ENCODE measurements around the gene NTF3.

NTF3 gene

DNA sequence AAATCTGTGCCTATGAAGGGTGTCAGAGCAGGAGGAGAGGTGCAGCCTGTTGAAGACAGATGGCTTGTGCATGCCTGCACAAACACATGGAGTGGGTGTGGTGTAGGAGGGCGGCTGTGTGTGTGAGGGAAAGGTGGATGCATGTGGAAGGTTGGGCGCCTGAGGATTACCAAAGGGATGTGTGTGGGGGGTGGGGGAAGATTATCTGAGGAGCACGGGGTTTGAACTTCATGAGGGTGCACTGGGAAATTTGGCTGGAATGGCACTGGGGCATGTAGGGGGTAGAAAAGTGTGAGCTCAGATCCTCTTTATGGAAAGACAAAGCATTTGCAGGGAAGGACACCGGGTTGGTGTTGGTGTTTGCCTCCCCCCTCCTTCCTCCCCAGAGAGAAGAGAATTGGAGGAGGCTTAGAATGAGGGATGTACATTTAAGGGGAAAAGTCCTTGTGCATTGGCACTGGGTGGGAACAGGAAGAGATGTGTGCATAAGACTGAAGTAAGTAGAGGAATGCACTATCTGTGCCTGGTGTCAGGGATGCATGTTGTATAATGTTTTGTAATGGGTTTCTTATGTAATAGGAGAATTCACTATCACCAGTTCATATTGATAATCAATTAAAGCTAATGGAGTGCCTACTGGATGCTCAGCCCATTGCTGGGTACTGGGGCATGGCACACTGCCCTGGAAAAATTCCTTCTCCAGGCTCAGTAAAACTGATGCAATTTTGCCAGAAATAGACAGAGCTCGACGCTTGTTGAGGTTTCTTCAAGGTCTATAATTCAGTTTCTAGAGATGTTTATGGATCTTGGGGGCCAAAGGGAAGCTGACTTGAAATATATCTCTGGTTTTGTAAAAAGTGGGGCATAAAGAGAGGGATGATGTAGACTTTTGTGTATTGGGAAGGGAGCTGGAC, 3.0 kb downstream of the NTF3 start:
- CTCF ChIA-PET, result interaction anchor here (0.6 to 1.6 kb wide), 6 partner anchors 8 to 341 kb away, joined by 3 to 7 read pairs (median 4); no protein-coding TSS in a partner anchor
- no peak overlapping the region for H3K4me3 ChIP-seq (ENCODE audit: low read depth, low read length)
- TF ChIP-seq HOXD13 (CRISPR knock-in tag; IDR thresholded peaks at IDR 0.05; ENCODE audit: borderline replicate concordance) (no peak), KLF10 (tag by site-specific recombination; IDR thresholded peaks at IDR 0.05) (no peak), ZNF26 (tag by site-specific recombination; IDR thresholded peaks at IDR 0.05) (no peak), ZBTB1 (tag by site-specific recombination; IDR thresholded peaks at IDR 0.05) (no peak), ZNF2 (tag by site-specific recombination; IDR thresholded peaks at IDR 0.05) (no peak), IKZF3 (tag by site-specific recombination; IDR thresholded peaks at IDR 0.05) (no peak), ZSCAN23 (tag by site-specific recombination; IDR thresholded peaks at IDR 0.05) (no peak), ZNF311 (tag by site-specific recombination; IDR thresholded peaks at IDR 0.05; ENCODE audit: borderline replicate concordance) (no peak), ZNF223 (tag by site-specific recombination; IDR thresholded peaks at IDR 0.05) (no peak), OSR2 (tag by site-specific recombination; IDR thresholded peaks at IDR 0.05) (no peak), ZNF140 (tag by site-specific recombination; IDR thresholded peaks at IDR 0.05) (no peak), ZNF548 (tag by site-specific recombination; IDR thresholded peaks at IDR 0.05) (no peak), EGR2 (tag by site-specific recombination; IDR thresholded peaks at IDR 0.05; ENCODE audit: low read depth) (peak; percentile 97), ZNF221 (tag by site-specific recombination; IDR thresholded peaks at IDR 0.05; ENCODE audit: borderline replicate concordance) (no peak), ZNF629 (tag by site-specific recombination; IDR thresholded peaks at IDR 0.05) (no peak), ZBTB49 (tag by site-specific recombination; IDR thresholded peaks at IDR 0.05; ENCODE audit: low read depth) (no peak), KLF9 (tag by site-specific recombination; IDR thresholded peaks at IDR 0.05; ENCODE audit: low read depth) (peak; percentile 35; the same call in 1 of the 2 replicates), ZNF274 (IDR thresholded peaks at IDR 0.05; ENCODE audit: low read length) (no peak), ZNF274 (tag by site-specific recombination; IDR thresholded peaks at IDR 0.05; ENCODE audit: borderline replicate concordance) (no peak), SCRT2 (tag by site-specific recombination; IDR thresholded peaks at IDR 0.05) (peak; percentile 59; the same call in 1 of the 2 replicates), KLF1 (tag by site-specific recombination; IDR thresholded peaks at IDR 0.05) (peak; percentile 74), ZNF560 (tag by site-specific recombination; IDR thresholded peaks at IDR 0.05; ENCODE audit: borderline replicate concordance) (no peak), ZNF585B (tag by site-specific recombination; IDR thresholded peaks at IDR 0.05) (no peak), HOXA7 (CRISPR knock-in tag; IDR thresholded peaks at IDR 0.05; ENCODE audit: borderline replicate concordance) (no peak), BCL11A (tag by site-specific recombination; IDR thresholded peaks at IDR 0.05; ENCODE audit: low read depth) (no peak), ZNF121 (tag by site-specific recombination; IDR thresholded peaks at IDR 0.05) (no peak), MZF1 (tag by site-specific recombination; IDR thresholded peaks at IDR 0.05; ENCODE audit: borderline replicate concordance) (no peak), ZNF501 (tag by site-specific recombination; IDR thresholded peaks at IDR 0.05) (no peak), GLIS1 (tag by site-specific recombination; IDR thresholded peaks at IDR 0.05) (peak; percentile 55; the same call in 1 of the 2 replicates), ZFHX2 (tag by site-specific recombination; conservative IDR thresholded peaks at IDR 0.05) (peak; percentile 97), ZNF292 (tag by site-specific recombination; IDR thresholded peaks at IDR 0.05; ENCODE audit: borderline replicate concordance, low read depth) (no peak), ZNF416 (tag by site-specific recombination; IDR thresholded peaks at IDR 0.05) (no peak)
- TF ChIP-seq, protein P1, sequence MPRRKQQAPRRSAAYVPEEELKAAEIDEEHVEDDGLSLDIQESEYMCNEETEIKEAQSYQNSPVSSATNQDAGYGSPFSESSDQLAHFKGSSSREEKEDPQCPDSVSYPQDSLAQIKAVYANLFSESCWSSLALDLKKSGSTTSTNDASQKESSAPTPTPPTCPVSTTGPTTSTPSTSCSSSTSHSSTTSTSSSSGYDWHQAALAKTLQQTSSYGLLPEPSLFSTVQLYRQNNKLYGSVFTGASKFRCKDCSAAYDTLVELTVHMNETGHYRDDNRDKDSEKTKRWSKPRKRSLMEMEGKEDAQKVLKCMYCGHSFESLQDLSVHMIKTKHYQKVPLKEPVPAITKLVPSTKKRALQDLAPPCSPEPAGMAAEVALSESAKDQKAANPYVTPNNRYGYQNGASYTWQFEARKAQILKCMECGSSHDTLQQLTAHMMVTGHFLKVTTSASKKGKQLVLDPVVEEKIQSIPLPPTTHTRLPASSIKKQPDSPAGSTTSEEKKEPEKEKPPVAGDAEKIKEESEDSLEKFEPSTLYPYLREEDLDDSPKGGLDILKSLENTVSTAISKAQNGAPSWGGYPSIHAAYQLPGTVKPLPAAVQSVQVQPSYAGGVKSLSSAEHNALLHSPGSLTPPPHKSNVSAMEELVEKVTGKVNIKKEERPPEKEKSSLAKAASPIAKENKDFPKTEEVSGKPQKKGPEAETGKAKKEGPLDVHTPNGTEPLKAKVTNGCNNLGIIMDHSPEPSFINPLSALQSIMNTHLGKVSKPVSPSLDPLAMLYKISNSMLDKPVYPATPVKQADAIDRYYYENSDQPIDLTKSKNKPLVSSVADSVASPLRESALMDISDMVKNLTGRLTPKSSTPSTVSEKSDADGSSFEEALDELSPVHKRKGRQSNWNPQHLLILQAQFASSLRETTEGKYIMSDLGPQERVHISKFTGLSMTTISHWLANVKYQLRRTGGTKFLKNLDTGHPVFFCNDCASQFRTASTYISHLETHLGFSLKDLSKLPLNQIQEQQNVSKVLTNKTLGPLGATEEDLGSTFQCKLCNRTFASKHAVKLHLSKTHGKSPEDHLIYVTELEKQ (tag by site-specific recombination; IDR thresholded peaks at IDR 0.05; ENCODE audit: borderline replicate concordance), result no peak

More for the DNA sequence above, 3.0 kb downstream of the NTF3 start:
- no peaks in the 10 kb centered on the region for H3K9me3 ChIP-seq (ENCODE audit: control insufficient read depth, insufficient read depth, low read depth, low read length)
- no peak overlapping the region for H3K27ac ChIP-seq (ENCODE audit: extremely low read depth, low read depth, low read length)
- no peaks in the 10 kb centered on the region; the same call in 1 of the 2 replicates for H3K4me1 ChIP-seq (ENCODE audit: control insufficient read depth, insufficient read depth, low read length)
- POLR2A ChIA-PET, result no interaction called here
- no peaks in the 10 kb centered on the region for H3K36me3 ChIP-seq (ENCODE audit: control insufficient read depth in 2 of 2, insufficient read depth in 1 of 2, low read length in 2 of 2)
